GM12873 (cell line): Measurements from ENCODE around the gene TBC1D19.

Experiments
- CTCF ChIP-seq: IDR thresholded peaks from 2 replicates; pipeline ENCODE4 v1.5.1; 2012; ENCODE audit warnings: low read depth, mild to moderate bottlenecking, moderate library complexity, low read length, control low read depth; ENCODE audit not compliant: insufficient read depth; ENCODE audit errors: missing control alignments

The TBC1D19 gene

GRCh38 chr4:26570596-26570995 lies 13.3 kb upstream of the TBC1D19 start:
- no peak for TF ChIP-seq CTCF

- no peak for TF ChIP-seq CTCF
Observed at GRCh38 chr4:26573389-26573794, 10.5 kb upstream of the TBC1D19 start.

- TF ChIP-seq CTCF = no peak
Observed at GRCh38 chr4:26574563-26574962, 9.3 kb upstream of the TBC1D19 start.

GRCh38 chr4:26576231-26576739 lies 7.6 kb upstream of the TBC1D19 start:
- TF ChIP-seq CTCF = no peak

GRCh38 chr4:26577066-26577465 lies 6.8 kb upstream of the TBC1D19 start:
- TF ChIP-seq CTCF = no peak

GRCh38 chr4:26579169-26579568 lies 4.7 kb upstream of the TBC1D19 start:
- no peak for TF ChIP-seq CTCF

- TF ChIP-seq CTCF = no peak
Observed at GRCh38 chr4:26583538-26583864, 383 bp upstream of the TBC1D19 start.
